Transverse colon (tissue), 4 donors: ENCODE measurements around the gene CCDC88B. TPM values are rescaled to one million over a fixed set of nuclear protein-coding genes. Genes with fewer than 3 reads are reported as not detected.

Experiments
- DNase-seq: peaks from one replicate; pipeline ENCODE4 v3.0.0-alpha.2; 2019
- H3K27ac ChIP-seq, 4 donors: fragments of 200-600 bp; sonication (generic); 2 replicates each; pipeline ENCODE4 v1.5.1; 2016 to 2018; ENCODE audit warnings: inconsistent platforms in 4 of 4
- H3K27me3 ChIP-seq: fragments of 200-600 bp; sonication (generic); 2 replicates; pipeline ENCODE4 v1.5.1; 2017; ENCODE audit warnings: inconsistent platforms
- H3K36me3 ChIP-seq, 4 donors: fragments of 200-600 bp; sonication (generic); 2 replicates each; pipeline ENCODE4 v1.5.1; 2017 to 2019; ENCODE audit warnings: inconsistent platforms in 4 of 4
- H3K4me1 ChIP-seq, 4 donors: fragments of 200-600 bp; sonication (generic); 2 replicates each; pipeline ENCODE4 v1.5.1; 2017 to 2020; ENCODE audit warnings: inconsistent platforms in 4 of 4
- H3K4me3 ChIP-seq, 4 donors: fragments of 200-600 bp; sonication (generic); 1 replicate in 1 of 4; 2 replicates in 3 of 4; pipeline versions ENCODE4 v1.5.1 to v1.6.1; 2017 to 2019; ENCODE audit warnings: inconsistent platforms in 4 of 4
- H3K9me3 ChIP-seq, 2 donors: fragments of 200-600 bp; sonication (generic); 2 replicates each; pipeline ENCODE4 v1.5.1; 2017 to 2019; ENCODE audit warnings: inconsistent platforms in 2 of 2
- CTCF ChIP-seq, 5 experiments: fragments of 200-600 bp in 3 of 5; fragments of 450-650 bp in 2 of 5; sonication (generic) in 3 of 5; IDR thresholded peaks; 1 replicate in 2 of 5; 2 replicates in 3 of 5; pipeline ENCODE4 v1.5.1; 2016 to 2017; ENCODE audit warnings: antibody characterized with exemption in 5 of 5, inconsistent platforms in 3 of 5, mild to moderate bottlenecking in 2 of 5, moderate library complexity in 1 of 5
- EP300 ChIP-seq: sonication (generic); formaldehyde crosslinking; IDR thresholded peaks from one replicate; pipeline ENCODE4 v1.6.1; 2017; ENCODE audit warnings: antibody characterized with exemption, low read depth
- POLR2A ChIP-seq: fragments of 450-650 bp; IDR thresholded peaks from one replicate; pipeline ENCODE4 v1.6.1; 2016; ENCODE audit warnings: antibody characterized with exemption, mild to moderate bottlenecking, moderate library complexity
- POLR2AphosphoS5 ChIP-seq, 3 donors: sonication (generic); formaldehyde crosslinking; IDR thresholded peaks; one replicate each; pipeline ENCODE4 v1.6.1; 2016; ENCODE audit warnings: antibody characterized with exemption in 3 of 3
- WGBS, 2 donors: methylation state at CpG; one replicate each; pipeline ENCODE4 v1.1.5; 2018; ENCODE audit warnings: low coverage in 1 of 2; 5-methylcytosine and 5-hydroxymethylcytosine counted together
- in situ Hi-C, 4 donors: fragments of 200-750 bp; cut with MboI; loops; one replicate each; pipeline versions ENCODE4 v1.15.0 to v1.15.1; 2017; ENCODE audit warnings: low sequenced_read_pairs in 3 of 4, low pct_ligation_motif_present in 1 of 4, low pct_unique_long_range_greater_than_20kb in 1 of 4
- intact Hi-C: fragments of 100-400 bp; cut with DNase I; formaldehyde crosslinking; loops from one replicate; pipeline ENCODE4 v1.15.1; 2023; ENCODE audit warnings: low total_unique reads
- total RNA-seq, 4 donors: library from RNA; depleted of rRNA; stranded (reverse); fragments of >200 nt; gene quantifications; one replicate each; pipeline ENCODE4 v1.1.0, GENCODE V29; 2016

Gene CCDC88B
- total RNA-seq, 4 donors from 2014 or later: 24.8 to 203 (median 47.1) TPM

- no peaks in the 10 kb centered on the region for H3K27me3 ChIP-seq
- in situ Hi-C loops (no loop called here), intact Hi-C loops (no loop called here)
- H3K4me1 ChIP-seq: peaks cover 0 to 7% (median 0%) of the 10 kb centered on the region in 4 donors
- H3K36me3 ChIP-seq: no peaks in the 10 kb centered on the region
- WGBS, 2 donors: 80% methylated on average over 8 of the region's 8 CpGs; no CpG with 5 or more reads in 1 of the 2 donors
- no peak overlapping the region for H3K27ac ChIP-seq
- no peak for DNase-seq
- H3K4me3 ChIP-seq: no peak overlapping the region
- TF ChIP-seq POLR2AphosphoS5 (IDR thresholded peaks at IDR 0.05) (no peak), CTCF (IDR thresholded peaks at IDR 0.05) (no peak), EP300 (no peak), POLR2A (no peak)
- H3K9me3 ChIP-seq: no peaks in the 10 kb centered on the region
Observed at GRCh38 chr11:64382586-64382985, 42.6 kb downstream of the CCDC88B start.

GRCh38 chr11:64383580-64383979, 43.6 kb downstream of the CCDC88B start:
- H3K9me3 ChIP-seq: no peaks in the 10 kb centered on the region
- no peak overlapping the region for H3K4me3 ChIP-seq
- TF ChIP-seq CTCF (IDR thresholded peaks at IDR 0.05): no peak
- no peak for TF ChIP-seq EP300
- no peak for TF ChIP-seq POLR2A
- no peak for TF ChIP-seq POLR2AphosphoS5 (IDR thresholded peaks at IDR 0.05)
- H3K36me3 ChIP-seq: no peaks in the 10 kb centered on the region
- in situ Hi-C loops (no loop called here), intact Hi-C loops (no loop called here)
- H3K27ac ChIP-seq: no peak overlapping the region
- 82% methylated on average over 1 of the region's 2 CpGs; no CpG with 5 or more reads in 1 of the 2 donors for WGBS, 2 donors
- H3K4me1 ChIP-seq: peaks cover 0 to 2% (median 0%) of the 10 kb centered on the region in 4 donors
- DNase-seq: no peak
- H3K27me3 ChIP-seq: no peaks in the 10 kb centered on the region

- in situ Hi-C loops: no loop called here
- TF ChIP-seq EP300 (no peak), CTCF (IDR thresholded peaks at IDR 0.05) (no peak), POLR2A (no peak), POLR2AphosphoS5 (IDR thresholded peaks at IDR 0.05) (no peak)
- H3K4me1 ChIP-seq: no peaks in the 10 kb centered on the region
- H3K9me3 ChIP-seq: no peaks in the 10 kb centered on the region
- H3K27ac ChIP-seq: no peak overlapping the region
- no peak for DNase-seq
- H3K27me3 ChIP-seq: no peaks in the 10 kb centered on the region
- intact Hi-C loops: no loop called here
- 64 to 100% methylated on average over 1 to 17 of the region's 17 CpGs for WGBS, 2 donors
- H3K4me3 ChIP-seq: no peak overlapping the region
- no peaks in the 10 kb centered on the region for H3K36me3 ChIP-seq
Observed at GRCh38 chr11:64384028-64384737, 44.2 kb downstream of the CCDC88B start.

- H3K36me3 ChIP-seq: no peaks in the 10 kb centered on the region
- DNase-seq: no peak
- intact Hi-C loops: no loop called here
- no peaks in the 10 kb centered on the region for H3K9me3 ChIP-seq
- no peaks in the 10 kb centered on the region for H3K4me1 ChIP-seq
- TF ChIP-seq POLR2A (no peak), CTCF (IDR thresholded peaks at IDR 0.05) (no peak)
- H3K27me3 ChIP-seq: no peaks in the 10 kb centered on the region
- in situ Hi-C loops: no loop called here
- WGBS, 2 donors: 70% methylated on average over 15 of the region's 15 CpGs; no CpG with 5 or more reads in 1 of the 2 donors
- no peak overlapping the region for H3K27ac ChIP-seq
- H3K4me3 ChIP-seq: no peak overlapping the region
Observed at GRCh38 chr11:64384981-64385944, 45.3 kb downstream of the CCDC88B start.
